Activated CD4-positive, alpha-beta T cell treated with anti-CD3 and anti-CD28 coated beads, Interleukin-2, amount 50 U/mL, for 24 hours (primary cell): ENCODE results near the gene HTR3B.

Experiments
- DNase-seq, 2 donors: peaks; one replicate each; pipeline ENCODE4 v3.0.0-alpha.2; 2020; ENCODE audit warnings: low read depth in 1 of 2, low spot score in 1 of 2

Gene HTR3B

DNA sequence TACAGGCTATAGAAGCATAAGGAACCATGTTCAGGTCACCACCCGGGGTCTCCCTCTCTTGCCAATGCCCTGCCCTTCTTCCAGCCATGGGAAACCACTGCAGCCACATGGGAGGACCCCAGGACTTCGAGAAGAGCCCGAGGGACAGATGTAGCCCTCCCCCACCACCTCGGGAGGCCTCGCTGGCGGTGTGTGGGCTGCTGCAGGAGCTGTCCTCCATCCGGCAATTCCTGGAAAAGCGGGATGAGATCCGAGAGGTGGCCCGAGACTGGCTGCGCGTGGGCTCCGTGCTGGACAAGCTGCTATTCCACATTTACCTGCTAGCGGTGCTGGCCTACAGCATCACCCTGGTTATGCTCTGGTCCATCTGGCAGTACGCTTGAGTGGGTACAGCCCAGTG is 84.8 kb downstream of the HTR3B start:
- DNase-seq, result no peak

GRCh38 chr11:113989916-113990315 is 85.3 kb downstream of the HTR3B start:
- no peak for DNase-seq

DNA sequence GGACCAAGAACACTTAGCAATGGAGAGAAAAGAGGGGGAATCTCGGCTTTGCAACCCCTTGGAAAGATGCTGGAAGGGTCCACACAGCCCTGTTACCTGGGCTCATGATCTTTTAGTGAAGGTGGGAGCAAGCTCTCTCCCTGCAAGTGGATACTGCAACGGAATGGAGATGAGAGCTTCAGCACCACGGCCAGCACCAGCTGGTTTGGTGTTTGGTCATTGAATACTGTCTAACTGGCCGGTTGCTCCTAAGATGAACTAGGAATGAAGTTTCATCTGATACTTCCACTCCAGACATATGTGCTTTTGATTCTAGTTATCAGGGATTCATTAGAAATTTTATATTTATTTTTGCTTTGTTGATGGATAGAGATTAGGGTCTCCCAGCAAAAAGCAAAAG is 86.6 kb downstream of the HTR3B start:
- no peak for DNase-seq

- no peak for DNase-seq
Observed at GRCh38 chr11:113991718-113992458, 87.3 kb downstream of the HTR3B start.

DNA sequence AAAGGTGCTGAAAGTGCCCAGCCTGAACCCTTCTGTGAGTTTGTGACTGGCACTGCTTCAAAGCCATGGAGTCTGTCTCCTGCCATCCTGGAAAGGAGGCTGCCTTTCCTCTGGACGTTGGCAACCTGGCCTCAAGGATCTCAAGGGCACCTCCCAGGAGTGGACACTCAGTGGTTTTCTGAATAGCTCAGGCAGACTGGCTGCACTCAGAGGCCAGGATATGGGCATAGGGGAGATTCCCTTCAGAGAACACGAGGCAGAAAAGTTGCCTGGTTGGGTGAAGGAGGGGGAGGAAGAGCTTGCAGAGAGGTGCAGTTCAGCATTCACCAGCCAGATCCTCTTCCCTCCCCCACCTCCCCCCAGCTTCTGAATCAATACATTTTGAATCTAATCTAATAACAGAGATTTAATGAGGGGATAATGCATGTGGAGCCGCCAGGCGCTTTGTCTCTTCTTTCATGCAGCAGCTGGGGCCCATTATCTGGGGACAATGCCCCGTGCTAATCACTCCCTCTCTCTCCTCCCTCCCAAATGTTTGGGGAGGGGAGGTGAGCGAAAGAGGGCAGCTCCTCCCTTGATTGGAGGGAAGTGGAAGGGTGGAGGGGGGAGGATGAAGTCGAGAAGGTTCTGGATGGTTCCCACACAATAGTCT is 88.0 kb downstream of the HTR3B start:
- no peak for DNase-seq

GRCh38 chr11:113994077-113994954 is 89.7 kb downstream of the HTR3B start:
- DNase-seq, result peak; percentile 9 to 11
